Brain microvascular endothelial cell (primary cell): ENCODE measurements around the gene QARS1.

Source experiments
- DNase-seq: peaks from one replicate; pipeline ENCODE4 v3.0.0-alpha.2; 2020
- H3K27ac ChIP-seq: fragments of 250-450 bp; sonication (Bioruptor Pico); 2 replicates; pipeline ENCODE4 v1.5.1; 2020; ENCODE audit warnings: mild to moderate bottlenecking, moderate library complexity
- H3K27me3 ChIP-seq: fragments of 250-450 bp; sonication (Bioruptor Pico); replicated peaks from 2 replicates; pipeline ENCODE4 v1.5.1; 2020; ENCODE audit warnings: mild to moderate bottlenecking
- H3K36me3 ChIP-seq: fragments of 250-450 bp; sonication (Bioruptor Pico); replicated peaks from 2 replicates; pipeline ENCODE4 v1.5.1; 2020; ENCODE audit warnings: mild to moderate bottlenecking
- H3K4me3 ChIP-seq: 2 replicates; pipeline ENCODE4 v1.5.1; 2011; ENCODE audit warnings: low read depth, mild to moderate bottlenecking, control low read depth, low read length, moderate library complexity
- in situ Hi-C: cut with HindIII; loops from 2 replicates; pipeline ENCODE4 v1.10.0; 2017; ENCODE audit warnings: low sequenced_read_pairs, low pct_ligation_motif_present
- TF ChIP-seq, protein P1 (sequence below): IDR thresholded peaks from 2 replicates; pipeline ENCODE4 v1.5.1; 2011; ENCODE audit warnings: low read depth, mild to moderate bottlenecking, moderate library complexity, low read length, control low read depth, inconsistent platforms; ENCODE audit errors: missing control alignments

Gene QARS1

DNA sequence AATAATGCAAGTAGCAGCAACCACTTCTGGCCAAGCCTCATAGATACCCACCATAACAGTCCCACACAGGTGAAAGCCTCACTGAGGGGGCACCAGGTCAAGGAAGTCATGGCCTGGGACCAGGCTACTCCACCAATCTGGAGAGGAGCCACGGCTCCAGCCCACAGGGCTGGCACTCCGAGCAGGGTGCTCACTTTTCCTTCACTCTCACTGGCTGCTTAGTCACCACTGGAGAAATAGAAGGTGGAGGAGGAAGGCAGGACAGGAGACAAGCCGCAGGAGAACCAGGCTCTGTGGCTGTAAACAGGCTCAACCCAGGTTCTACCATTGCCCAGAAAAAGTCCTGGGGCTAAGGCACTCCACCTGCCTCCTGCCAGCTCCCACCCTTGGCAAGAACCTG, 14.9 kb upstream of the QARS1 start:
- TF ChIP-seq, protein P1, sequence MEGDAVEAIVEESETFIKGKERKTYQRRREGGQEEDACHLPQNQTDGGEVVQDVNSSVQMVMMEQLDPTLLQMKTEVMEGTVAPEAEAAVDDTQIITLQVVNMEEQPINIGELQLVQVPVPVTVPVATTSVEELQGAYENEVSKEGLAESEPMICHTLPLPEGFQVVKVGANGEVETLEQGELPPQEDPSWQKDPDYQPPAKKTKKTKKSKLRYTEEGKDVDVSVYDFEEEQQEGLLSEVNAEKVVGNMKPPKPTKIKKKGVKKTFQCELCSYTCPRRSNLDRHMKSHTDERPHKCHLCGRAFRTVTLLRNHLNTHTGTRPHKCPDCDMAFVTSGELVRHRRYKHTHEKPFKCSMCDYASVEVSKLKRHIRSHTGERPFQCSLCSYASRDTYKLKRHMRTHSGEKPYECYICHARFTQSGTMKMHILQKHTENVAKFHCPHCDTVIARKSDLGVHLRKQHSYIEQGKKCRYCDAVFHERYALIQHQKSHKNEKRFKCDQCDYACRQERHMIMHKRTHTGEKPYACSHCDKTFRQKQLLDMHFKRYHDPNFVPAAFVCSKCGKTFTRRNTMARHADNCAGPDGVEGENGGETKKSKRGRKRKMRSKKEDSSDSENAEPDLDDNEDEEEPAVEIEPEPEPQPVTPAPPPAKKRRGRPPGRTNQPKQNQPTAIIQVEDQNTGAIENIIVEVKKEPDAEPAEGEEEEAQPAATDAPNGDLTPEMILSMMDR: no peak
- DNase-seq: no peak
- Histone ChIP-seq H3K27me3 (no peaks in the 10 kb centered on the region), H3K4me3 (peak overlapping the region; percentile 96), H3K36me3 (peaks cover 71% of the 10 kb centered on the region), H3K27ac (peak overlapping the region; percentile 84)
- in situ Hi-C loops: no loop called here

DNA sequence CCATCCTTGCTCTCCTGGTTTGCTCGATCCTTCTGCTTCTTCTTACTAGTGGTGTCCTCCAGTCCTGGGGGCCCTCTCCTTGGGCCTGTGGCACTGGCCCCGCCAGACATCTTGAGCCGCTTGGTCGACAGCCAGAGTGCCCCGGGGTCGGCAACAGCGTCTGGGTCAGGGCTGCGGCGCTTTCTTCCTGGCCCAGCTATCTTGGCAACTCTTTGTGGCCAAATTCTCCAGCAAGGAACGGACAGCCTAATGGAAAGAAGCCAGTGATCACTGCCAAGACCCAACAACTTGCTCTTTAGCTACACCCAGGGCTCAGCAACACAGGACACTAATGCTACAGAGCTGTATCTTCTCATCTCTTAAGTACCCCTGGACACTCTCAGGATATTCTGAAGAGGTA, 14.5 kb upstream of the QARS1 start:
- Histone ChIP-seq H3K27ac (no peak overlapping the region), H3K4me3 (no peak overlapping the region), H3K27me3 (no peaks in the 10 kb centered on the region), H3K36me3 (peaks cover 71% of the 10 kb centered on the region)
- in situ Hi-C loops: no loop called here
- no peak for DNase-seq
- TF ChIP-seq, protein P1: no peak

DNA sequence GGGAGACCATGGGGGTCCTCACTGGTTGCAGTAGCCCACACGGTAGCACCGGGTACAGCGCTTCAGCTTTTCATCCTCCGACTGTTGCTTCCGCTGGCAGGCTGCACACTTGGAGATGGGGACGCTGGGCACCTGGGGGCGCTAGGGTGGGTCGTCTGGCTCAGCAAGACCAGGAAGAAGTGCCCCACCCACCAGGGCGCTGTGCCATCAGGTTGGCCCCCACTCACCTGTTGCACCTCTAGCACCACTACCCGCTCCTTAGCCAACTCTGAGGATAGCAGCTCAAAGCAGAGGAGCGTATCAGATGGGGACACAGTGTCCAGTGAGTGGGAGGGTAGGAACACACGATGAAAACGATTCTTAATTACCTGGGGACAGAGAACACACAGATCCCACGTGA, 7.7 kb upstream of the QARS1 start:
- TF ChIP-seq, protein P1: no peak
- no peaks in the 10 kb centered on the region for H3K27me3 ChIP-seq
- DNase-seq: no peak
- in situ Hi-C loops: no loop called here
- no peak overlapping the region for H3K4me3 ChIP-seq
- peaks cover 84% of the 10 kb centered on the region for H3K36me3 ChIP-seq
- H3K27ac ChIP-seq: no peak overlapping the region

DNA sequence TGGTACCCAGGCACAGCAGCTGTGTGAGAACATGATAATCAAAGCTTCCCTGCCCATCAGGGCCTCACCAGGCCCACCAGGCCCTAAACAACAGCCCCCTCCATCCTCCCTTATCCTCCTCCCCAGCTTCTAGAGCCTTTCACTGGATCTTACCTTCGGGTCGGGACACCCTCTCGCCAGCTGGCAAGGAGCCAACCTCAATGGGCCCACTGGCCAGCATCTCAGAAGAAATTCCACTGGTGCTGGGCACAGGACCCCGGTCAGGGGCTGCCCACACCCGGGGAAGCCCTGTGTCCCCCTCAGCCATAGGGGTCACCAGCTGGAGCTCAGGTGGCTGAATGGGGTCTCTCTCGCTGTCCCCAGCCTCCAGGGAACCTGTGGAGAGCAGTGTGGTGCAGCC, 6.8 kb upstream of the QARS1 start:
- Histone ChIP-seq H3K27ac (no peak overlapping the region), H3K4me3 (no peak overlapping the region), H3K27me3 (no peaks in the 10 kb centered on the region), H3K36me3 (peaks cover 76% of the 10 kb centered on the region)
- no peak for DNase-seq
- TF ChIP-seq, protein P1: no peak
- in situ Hi-C loops: no loop called here

DNA sequence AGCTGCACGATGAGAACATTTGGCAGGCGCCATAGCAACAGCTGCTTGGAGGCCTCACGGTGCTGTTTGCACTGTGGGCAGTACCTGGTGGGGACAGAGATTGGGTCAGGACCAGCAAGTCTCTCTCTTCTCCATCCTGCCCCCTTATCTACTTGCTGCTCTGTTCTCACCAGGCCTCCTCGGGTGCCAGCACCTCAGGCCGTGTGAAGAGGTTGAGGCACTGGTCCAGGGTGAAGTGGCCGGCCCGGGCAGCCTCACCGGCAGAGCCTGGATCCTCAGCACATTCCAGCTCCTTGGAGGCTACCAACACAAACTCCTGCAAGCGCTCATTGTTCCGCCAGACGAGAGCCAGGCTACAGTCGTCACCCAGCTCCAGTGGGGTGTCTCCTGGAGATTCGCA, 6.2 kb upstream of the QARS1 start:
- in situ Hi-C loops: no loop called here
- Histone ChIP-seq H3K27ac (no peak overlapping the region), H3K27me3 (no peaks in the 10 kb centered on the region), H3K36me3 (peaks cover 70% of the 10 kb centered on the region), H3K4me3 (no peak overlapping the region)
- TF ChIP-seq, protein P1: no peak
- DNase-seq: no peak

DNA sequence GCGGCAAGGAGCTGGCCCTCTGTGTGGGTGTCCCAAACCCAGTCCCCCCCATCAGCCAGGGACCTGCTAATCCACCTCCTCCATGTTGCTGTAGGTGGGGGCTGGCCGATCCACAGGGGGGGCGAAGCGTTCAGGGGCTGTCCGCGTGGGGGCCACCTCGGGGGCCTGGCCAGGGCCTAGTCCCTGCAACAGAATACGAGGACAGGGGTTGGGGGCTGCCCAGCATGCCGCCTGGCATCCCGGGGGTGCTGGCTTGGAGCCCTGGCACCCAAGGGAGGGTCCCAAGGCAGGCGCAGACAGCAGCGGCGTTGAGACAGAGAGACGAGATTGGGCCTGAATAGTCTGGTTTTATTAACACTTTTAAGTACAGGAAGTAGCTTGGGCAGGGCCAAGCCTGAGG, 3.8 kb upstream of the QARS1 start:
- no peak overlapping the region for H3K4me3 ChIP-seq
- DNase-seq: no peak
- no peaks in the 10 kb centered on the region for H3K27me3 ChIP-seq
- TF ChIP-seq, protein P1: no peak
- no peak overlapping the region for H3K27ac ChIP-seq
- in situ Hi-C loops: no loop called here
- H3K36me3 ChIP-seq: peaks cover 47% of the 10 kb centered on the region
